ENCODE measurements around the gene UBE2U. TPM values are rescaled to one million over a fixed set of nuclear protein-coding genes. Genes with fewer than 3 reads are reported as not detected.

UBE2U gene
- total and polyA plus RNA-seq, 12 donors, result 1.2 to 3.6 (median 2.7) TPM; not detected in 6

DNA sequence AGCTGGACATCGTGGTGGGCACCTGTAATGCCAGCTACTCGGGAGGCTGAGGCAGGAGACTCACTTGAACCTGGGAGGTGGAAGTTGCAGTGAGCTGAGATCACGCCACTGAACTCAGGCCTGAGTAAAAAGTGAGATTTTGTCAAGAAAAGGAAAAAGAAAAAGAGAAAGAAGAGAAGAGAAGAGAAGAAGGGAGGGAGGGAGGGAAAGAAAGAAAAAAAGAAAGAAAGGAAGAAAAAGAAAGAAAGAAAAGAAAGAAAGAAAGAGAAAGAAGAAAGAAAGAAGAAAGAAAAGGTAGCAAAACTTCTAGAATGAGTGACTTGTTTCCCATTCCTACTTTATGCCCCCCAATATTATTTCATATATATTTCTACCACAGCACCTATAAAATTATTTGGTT lies 98.8 kb downstream of the UBE2U start:
- ATAC-seq, result no peak
- H3K4me1 ChIP-seq, result no peaks in the 10 kb centered on the region
- peaks cover 0 to 5% (median 0%) of the 10 kb centered on the region in 7 donors for H3K27me3 ChIP-seq
- no peak overlapping the region for H3K27ac ChIP-seq
- H3K4me3 ChIP-seq, result no peak overlapping the region
- WGBS, 2 donors, result 86 to 91% methylated on average over 3 of the region's 3 CpGs
- TF ChIP-seq, protein P1, sequence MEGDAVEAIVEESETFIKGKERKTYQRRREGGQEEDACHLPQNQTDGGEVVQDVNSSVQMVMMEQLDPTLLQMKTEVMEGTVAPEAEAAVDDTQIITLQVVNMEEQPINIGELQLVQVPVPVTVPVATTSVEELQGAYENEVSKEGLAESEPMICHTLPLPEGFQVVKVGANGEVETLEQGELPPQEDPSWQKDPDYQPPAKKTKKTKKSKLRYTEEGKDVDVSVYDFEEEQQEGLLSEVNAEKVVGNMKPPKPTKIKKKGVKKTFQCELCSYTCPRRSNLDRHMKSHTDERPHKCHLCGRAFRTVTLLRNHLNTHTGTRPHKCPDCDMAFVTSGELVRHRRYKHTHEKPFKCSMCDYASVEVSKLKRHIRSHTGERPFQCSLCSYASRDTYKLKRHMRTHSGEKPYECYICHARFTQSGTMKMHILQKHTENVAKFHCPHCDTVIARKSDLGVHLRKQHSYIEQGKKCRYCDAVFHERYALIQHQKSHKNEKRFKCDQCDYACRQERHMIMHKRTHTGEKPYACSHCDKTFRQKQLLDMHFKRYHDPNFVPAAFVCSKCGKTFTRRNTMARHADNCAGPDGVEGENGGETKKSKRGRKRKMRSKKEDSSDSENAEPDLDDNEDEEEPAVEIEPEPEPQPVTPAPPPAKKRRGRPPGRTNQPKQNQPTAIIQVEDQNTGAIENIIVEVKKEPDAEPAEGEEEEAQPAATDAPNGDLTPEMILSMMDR (IDR thresholded peaks at IDR 0.05), result no peak
- peaks cover 0 to 6% (median 0%) of the 10 kb centered on the region in 11 donors for H3K9me3 ChIP-seq
- H3K36me3 ChIP-seq, result no peaks in the 10 kb centered on the region
- no peak for DNase-seq
- intact Hi-C loops (cut with DNase I), result no loop called here

- H3K4me1 ChIP-seq, result no peaks in the 10 kb centered on the region
- DNase-seq (no peak), ATAC-seq (no peak)
- peaks cover 0 to 2% (median 0%) of the 10 kb centered on the region in 7 donors for H3K27me3 ChIP-seq
- H3K4me3 ChIP-seq, result no peak overlapping the region
- TF ChIP-seq, protein P1 (IDR thresholded peaks at IDR 0.05), result no peak
- no peaks in the 10 kb centered on the region for H3K36me3 ChIP-seq
- H3K9me3 ChIP-seq, result no peaks in the 10 kb centered on the region
- 82 to 85% methylated on average over 2 of the region's 2 CpGs for WGBS, 2 donors
- intact Hi-C loops (cut with DNase I), result no loop called here
- H3K27ac ChIP-seq, result no peak overlapping the region
These were observed 99.5 kb downstream of the UBE2U start for GRCh38 chr1:64302971-64303370.

GRCh38 chr1:64304823-64305222 lies 101.4 kb downstream of the UBE2U start:
- Histone ChIP-seq H3K4me3 (no peak overlapping the region), H3K4me1 (no peaks in the 10 kb centered on the region), H3K27ac (no peak overlapping the region), H3K9me3 (no peaks in the 10 kb centered on the region), H3K27me3 (no peaks in the 10 kb centered on the region), H3K36me3 (no peaks in the 10 kb centered on the region)
- DNase-seq (no peak), ATAC-seq (no peak)
- TF ChIP-seq, protein P1 (IDR thresholded peaks at IDR 0.05), result no peak
- intact Hi-C loops (cut with DNase I), result no loop called here

DNA sequence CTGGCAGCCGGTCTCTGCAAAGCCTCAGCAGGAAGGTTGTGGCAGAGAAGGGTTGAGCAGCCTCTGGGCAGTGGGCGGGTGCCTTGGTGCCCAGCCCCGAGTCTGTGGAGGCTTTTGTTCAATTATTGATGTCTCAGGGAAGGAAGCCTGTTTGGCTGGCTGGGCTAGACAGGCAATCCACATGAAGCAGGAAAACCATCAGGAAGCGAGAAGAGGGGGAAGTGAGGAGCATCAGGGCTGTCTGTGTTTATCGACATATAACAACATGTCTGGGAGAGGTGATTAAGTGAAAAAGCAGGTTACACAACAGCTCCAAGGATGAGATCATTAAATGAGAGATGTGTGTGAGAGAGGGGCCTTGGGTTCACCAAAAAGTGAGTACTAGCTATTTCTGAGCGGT lies 105.4 kb downstream of the UBE2U start:
- intact Hi-C loops (cut with DNase I), result no loop called here
- no peak overlapping the region for H3K27ac ChIP-seq
- no peaks in the 10 kb centered on the region for H3K9me3 ChIP-seq
- no peaks in the 10 kb centered on the region for H3K36me3 ChIP-seq
- DNase-seq, result no peak
- no peaks in the 10 kb centered on the region for H3K27me3 ChIP-seq
- TF ChIP-seq, protein P1 (IDR thresholded peaks at IDR 0.05), result no peak
- H3K4me3 ChIP-seq, result no peak overlapping the region
- ATAC-seq, result no peak
- 60 to 72% methylated on average over 6 of the region's 6 CpGs for WGBS, 2 donors
- no peaks in the 10 kb centered on the region for H3K4me1 ChIP-seq

Measured in heart right ventricle (tissue), 16 donors.